H54 (cell line): ENCODE results near the gene MT1X.

ENCODE experiments used
- DNase-seq: peaks from one replicate; pipeline ENCODE4 v3.0.0; 2011; ENCODE audit warnings: low spot score, mixed read lengths; ENCODE audit not compliant: insufficient read length
- FAIRE-seq: peaks from 3 replicates; lab custom pipeline; 2011; peaks lifted over from hg19 to GRCh38; lab: Jason Lieb, UNC
- POLR2A ChIP-seq: IDR thresholded peaks from 2 replicates; pipeline ENCODE4 v1.6.1; 2011; ENCODE audit warnings: low read depth, mild to moderate bottlenecking, low read length

MT1X gene

GRCh38 chr16:56726283-56726682 is 44.0 kb downstream of the MT1X start:
- TF ChIP-seq POLR2A, result no peak
- DNase-seq (no peak), FAIRE-seq (no peak)

DNA sequence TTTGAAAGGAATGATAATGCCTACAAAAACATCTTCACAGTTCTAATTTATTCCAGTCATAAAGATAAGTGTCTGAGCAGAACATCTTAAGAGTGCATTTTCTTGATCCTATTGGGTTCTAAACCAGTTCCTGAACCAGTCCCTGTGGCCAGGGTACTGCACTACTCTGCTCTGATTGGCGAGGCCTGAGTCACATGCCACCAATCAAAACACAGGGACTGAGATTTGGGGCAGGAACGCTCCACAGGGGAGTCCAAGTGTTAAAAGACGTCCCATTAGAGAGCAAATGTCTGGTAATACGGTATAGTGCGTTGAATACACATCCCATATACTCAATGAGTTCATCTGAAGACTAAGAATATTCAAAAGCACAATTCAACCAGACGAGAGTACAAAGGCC is 44.7 kb downstream of the MT1X start:
- FAIRE-seq, result no peak
- no peak for TF ChIP-seq POLR2A
- no peak for DNase-seq

DNA sequence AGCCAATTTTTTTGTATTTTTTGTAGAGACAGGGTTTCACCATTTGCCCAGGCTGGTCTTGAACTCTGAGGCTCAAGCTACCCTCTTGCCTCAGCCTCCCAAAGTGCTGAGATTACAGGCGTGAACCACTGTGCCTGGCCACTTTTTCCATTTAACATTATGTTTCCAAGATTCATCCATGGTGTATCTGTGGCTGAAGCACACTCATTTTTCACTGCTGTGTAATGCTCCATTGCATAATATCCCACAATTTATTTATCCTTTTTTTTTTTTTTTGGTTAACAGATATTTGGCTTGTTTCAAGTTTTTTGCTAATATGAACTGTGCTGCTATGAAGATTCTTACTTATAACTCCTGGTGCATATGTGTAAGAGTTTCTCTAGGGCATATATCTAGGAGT is 45.8 kb downstream of the MT1X start:
- no peak for DNase-seq
- no peak for FAIRE-seq

GRCh38 chr16:56728980-56729734 is 46.9 kb downstream of the MT1X start:
- FAIRE-seq (no peak), DNase-seq (no peak)
- TF ChIP-seq POLR2A, result no peak

More for the DNA sequence above, 45.8 kb downstream of the MT1X start:
- no peak for TF ChIP-seq POLR2A

GRCh38 chr16:56729735-56730662 is 47.7 kb downstream of the MT1X start, which contains the start of gene NUP93:
Gene NUP93, plus strand, starts transcription at chr16:56730129. Its CDS starts 18,119 bp downstream, at chr16:56748248.
- FAIRE-seq (no peak), DNase-seq (peak; percentile 91)
- TF ChIP-seq POLR2A, result peak; percentile 84

DNA sequence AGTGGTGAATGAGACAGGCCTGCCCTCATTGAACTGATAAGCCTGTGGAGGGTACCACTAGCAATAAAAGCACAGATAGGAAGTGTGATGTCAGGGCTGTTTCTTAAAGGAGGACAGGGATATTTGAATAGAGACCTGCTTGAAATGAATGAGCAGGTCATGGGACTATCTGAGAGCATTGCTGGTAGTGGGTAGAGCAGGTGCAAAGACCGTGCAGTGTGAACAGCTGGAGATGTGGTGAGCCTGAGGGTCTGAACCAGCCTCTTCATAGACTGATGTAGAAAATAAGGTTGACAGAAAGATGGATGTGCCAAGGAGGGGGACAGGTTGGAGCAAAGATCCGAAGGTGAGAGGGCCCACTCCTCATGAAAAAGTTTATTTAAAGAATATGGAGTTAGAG is 50.1 kb downstream of the MT1X start:
- DNase-seq, result no peak
- no peak for TF ChIP-seq POLR2A
- FAIRE-seq, result no peak

DNA sequence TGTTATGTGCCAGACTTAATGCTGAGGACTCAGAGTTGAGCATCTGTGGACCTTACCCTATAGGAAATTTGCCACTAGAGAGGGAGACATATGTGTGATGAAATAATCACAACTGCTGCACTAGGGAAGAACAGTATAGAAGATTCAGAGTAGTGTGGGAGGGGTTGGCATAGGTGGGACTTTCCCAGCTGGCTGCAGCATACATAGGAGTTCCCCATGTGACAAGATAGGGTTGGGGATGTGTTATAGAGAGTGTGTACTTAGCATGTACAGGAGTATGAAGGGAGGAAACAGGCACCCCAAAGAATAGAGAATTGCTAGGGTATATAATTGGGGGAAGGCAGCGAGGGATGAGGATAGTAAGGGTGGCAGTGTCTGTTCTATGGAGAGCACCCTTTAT is 50.6 kb downstream of the MT1X start:
- FAIRE-seq (no peak), DNase-seq (no peak)
- no peak for TF ChIP-seq POLR2A
